A673 (cell line): ENCODE data around the gene LHX4. TPM values are rescaled to one million over a fixed set of nuclear protein-coding genes. Genes with fewer than 3 reads are reported as not detected.

Source experiments
- BruUV-seq: library from RNA; stranded (reverse); fragments of 400-500 nt; replicated peaks from 2 replicates; lab custom pipeline; 2021; lab: Mats Ljungman, UMichigan
- CTCF ChIA-PET: fragments of 300-600 bp; sonication (Branson Sonifier 250); formaldehyde crosslinking; loops from one replicate; lab custom pipeline; 2022; ENCODE audit warnings: antibody characterized with exemption; lab: Charles Lee
- POLR2A ChIA-PET: fragments of 300-600 bp; sonication (Branson Sonifier 250); formaldehyde crosslinking; loops from one replicate; lab custom pipeline; 2022; ENCODE audit warnings: antibody characterized with exemption; ENCODE audit not compliant: low non-redundant PET; lab: Charles Lee
- DNase-seq: peaks from one replicate; pipeline ENCODE4 v3.0.0-alpha.2; 2015; ENCODE audit warnings: low spot score
- H3K27ac ChIP-seq: fragments of 200-600 bp; sonication (generic); 2 replicates; pipeline ENCODE4 v1.5.1; 2016; ENCODE audit warnings: mixed run types, low read depth, mild to moderate bottlenecking, mixed read lengths, antibody characterized with exemption, low read length; ENCODE audit not compliant: poor library complexity, severe bottlenecking
- H3K27me3 ChIP-seq: fragments of 200-600 bp; sonication (generic); replicated peaks from 2 replicates; pipeline ENCODE4 v1.6.1; 2017; ENCODE audit warnings: mixed run types, low read depth, mild to moderate bottlenecking, mixed read lengths, antibody characterized with exemption, low read length; ENCODE audit not compliant: insufficient read depth, poor library complexity
- H3K36me3 ChIP-seq: fragments of 200-600 bp; sonication (generic); 2 replicates; pipeline ENCODE4 v1.6.1; 2016; ENCODE audit warnings: mixed run types, mild to moderate bottlenecking, mixed read lengths, antibody characterized with exemption, low read length; ENCODE audit not compliant: insufficient read depth, poor library complexity, severe bottlenecking
- H3K4me1 ChIP-seq: fragments of 200-600 bp; sonication (generic); 2 replicates; pipeline ENCODE4 v1.6.1; 2017; ENCODE audit warnings: mixed run types, mild to moderate bottlenecking, mixed read lengths, antibody characterized with exemption, low read length; ENCODE audit not compliant: insufficient read depth, poor library complexity, severe bottlenecking
- H3K4me3 ChIP-seq: fragments of 200-600 bp; sonication (generic); 2 replicates; pipeline ENCODE4 v1.5.1; 2016; ENCODE audit warnings: low read depth, mixed run types, mild to moderate bottlenecking, mixed read lengths, low read length; ENCODE audit not compliant: poor library complexity, severe bottlenecking
- H3K9me3 ChIP-seq: fragments of 200-600 bp; sonication (generic); 2 replicates; pipeline ENCODE4 v1.6.1; 2016; ENCODE audit warnings: mixed run types, low read depth, mild to moderate bottlenecking, mixed read lengths, antibody characterized with exemption, low read length; ENCODE audit not compliant: poor library complexity, severe bottlenecking
- EZH2 ChIP-seq: fragments of 200-600 bp; sonication (generic); IDR thresholded peaks from 2 replicates; pipeline ENCODE4 v1.6.1; 2017; ENCODE audit warnings: borderline replicate concordance, low read depth, mild to moderate bottlenecking, mixed read lengths, antibody characterized with exemption, low read length; ENCODE audit not compliant: poor library complexity, severe bottlenecking
- intact Hi-C: fragments of 100-400 bp; cut with micrococcal nuclease; formaldehyde crosslinking; loops from one replicate; pipeline ENCODE4 v1.10.0; 2022; ENCODE audit not compliant: unreplicated experiment
- total RNA-seq: library from RNA; stranded (reverse); gene quantifications from 2 replicates; pipeline ENCODE4 v1.2.3, GENCODE V29; 2021
- TF ChIP-seq, protein P1 (sequence below): fragments of 300-800, 200-600 bp; sonication (generic); conservative IDR thresholded peaks from 2 replicates; pipeline ENCODE4 v1.5.1; 2017; ENCODE audit warnings: low read depth, mild to moderate bottlenecking, antibody characterized with exemption, low read length, moderate library complexity, mixed read lengths

LHX4 gene
- total RNA-seq, 1 experiment from 2014 or later, result not detected

DNA sequence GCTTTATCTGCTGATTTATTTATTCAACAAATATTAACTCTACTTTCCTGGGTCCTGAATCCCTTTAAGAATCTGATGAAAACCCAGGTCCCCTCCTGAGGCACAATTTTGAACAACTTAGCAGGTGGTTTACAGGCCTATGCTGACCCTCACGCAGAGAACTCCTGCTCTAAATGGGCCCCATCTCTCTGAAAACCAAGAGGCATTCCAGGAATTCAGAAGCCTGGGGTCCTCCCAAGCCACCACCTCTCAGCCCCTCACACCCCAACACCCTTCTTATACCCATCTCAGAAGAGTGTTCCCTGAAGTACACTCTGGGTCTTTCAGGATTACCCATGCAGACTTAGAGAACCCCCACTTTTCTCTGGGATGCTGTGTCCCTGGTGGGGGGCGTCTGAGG is 34.5 kb downstream of the LHX4 start:
- Histone ChIP-seq H3K4me3 (no peak overlapping the region), H3K27ac (no peak overlapping the region), H3K36me3 (no peaks in the 10 kb centered on the region), H3K9me3 (no peaks in the 10 kb centered on the region), H3K4me1 (no peaks in the 10 kb centered on the region), H3K27me3 (no peaks in the 10 kb centered on the region)
- intact Hi-C loops, result no loop called here
- BruUV-seq, result no TSS peak
- no peak for DNase-seq
- ChIA-PET POLR2A (no interaction called here), CTCF (no interaction called here)
- TF ChIP-seq, protein P1, sequence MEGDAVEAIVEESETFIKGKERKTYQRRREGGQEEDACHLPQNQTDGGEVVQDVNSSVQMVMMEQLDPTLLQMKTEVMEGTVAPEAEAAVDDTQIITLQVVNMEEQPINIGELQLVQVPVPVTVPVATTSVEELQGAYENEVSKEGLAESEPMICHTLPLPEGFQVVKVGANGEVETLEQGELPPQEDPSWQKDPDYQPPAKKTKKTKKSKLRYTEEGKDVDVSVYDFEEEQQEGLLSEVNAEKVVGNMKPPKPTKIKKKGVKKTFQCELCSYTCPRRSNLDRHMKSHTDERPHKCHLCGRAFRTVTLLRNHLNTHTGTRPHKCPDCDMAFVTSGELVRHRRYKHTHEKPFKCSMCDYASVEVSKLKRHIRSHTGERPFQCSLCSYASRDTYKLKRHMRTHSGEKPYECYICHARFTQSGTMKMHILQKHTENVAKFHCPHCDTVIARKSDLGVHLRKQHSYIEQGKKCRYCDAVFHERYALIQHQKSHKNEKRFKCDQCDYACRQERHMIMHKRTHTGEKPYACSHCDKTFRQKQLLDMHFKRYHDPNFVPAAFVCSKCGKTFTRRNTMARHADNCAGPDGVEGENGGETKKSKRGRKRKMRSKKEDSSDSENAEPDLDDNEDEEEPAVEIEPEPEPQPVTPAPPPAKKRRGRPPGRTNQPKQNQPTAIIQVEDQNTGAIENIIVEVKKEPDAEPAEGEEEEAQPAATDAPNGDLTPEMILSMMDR, result no peak
- no peak for TF ChIP-seq EZH2

DNA sequence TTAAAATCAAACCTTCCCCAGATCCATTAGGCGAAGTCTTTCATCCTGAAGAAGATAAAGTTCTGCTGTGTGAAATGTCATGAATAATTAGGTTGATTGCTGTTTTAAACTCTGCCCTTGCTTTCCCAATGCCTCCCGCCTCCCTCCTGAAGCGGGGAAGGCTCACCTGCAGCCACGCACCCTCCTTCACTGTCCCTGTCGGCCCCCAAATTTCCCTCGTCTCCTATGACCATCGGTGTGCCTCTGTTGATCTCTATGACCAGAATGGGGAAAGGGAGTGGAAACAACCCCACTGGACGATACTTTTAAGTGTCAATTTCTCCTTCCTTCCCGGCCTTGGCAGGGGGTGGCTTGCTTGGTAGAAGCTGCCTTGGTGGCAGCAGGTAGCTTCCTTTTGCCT is 35.1 kb downstream of the LHX4 start:
- no peak for DNase-seq
- intact Hi-C loops, result no loop called here
- ChIA-PET POLR2A (no interaction called here), CTCF (no interaction called here)
- Histone ChIP-seq H3K4me1 (no peaks in the 10 kb centered on the region), H3K27me3 (no peaks in the 10 kb centered on the region), H3K36me3 (no peaks in the 10 kb centered on the region), H3K4me3 (no peak overlapping the region), H3K27ac (no peak overlapping the region), H3K9me3 (no peaks in the 10 kb centered on the region)
- no TSS peak for BruUV-seq
- TF ChIP-seq, protein P1, result no peak
- TF ChIP-seq EZH2, result no peak

DNA sequence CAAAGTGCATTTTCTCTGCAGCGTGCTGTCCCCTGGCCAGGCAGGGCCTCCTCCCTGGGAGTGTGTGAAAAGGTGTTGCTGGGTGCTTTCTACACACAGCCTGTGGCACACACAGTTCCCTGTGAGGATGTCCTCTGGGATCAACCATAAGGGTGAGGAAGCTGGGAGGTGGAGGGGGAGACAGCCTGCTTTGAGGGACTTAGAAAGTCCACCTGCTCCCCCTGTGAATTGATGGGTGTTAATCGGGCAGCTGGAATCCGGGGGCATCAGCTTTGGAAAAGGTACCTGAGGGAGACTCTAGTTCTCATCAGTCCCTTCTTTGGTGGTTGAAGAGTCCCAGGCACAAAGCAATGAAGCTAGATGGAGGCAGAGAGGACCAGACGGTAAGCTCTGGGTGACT is 35.8 kb downstream of the LHX4 start:
- no peaks in the 10 kb centered on the region for H3K27me3 ChIP-seq
- TF ChIP-seq, protein P1, result no peak
- no peak for TF ChIP-seq EZH2
- no peaks in the 10 kb centered on the region for H3K9me3 ChIP-seq
- no peak overlapping the region for H3K27ac ChIP-seq
- H3K4me1 ChIP-seq, result no peaks in the 10 kb centered on the region
- intact Hi-C loops, result no loop called here
- ChIA-PET CTCF (no interaction called here), POLR2A (no interaction called here)
- BruUV-seq, result no TSS peak
- DNase-seq, result no peak
- no peaks in the 10 kb centered on the region for H3K36me3 ChIP-seq
- H3K4me3 ChIP-seq, result no peak overlapping the region
